Measurements from ENCODE around the gene MS4A18. TPM values are rescaled to one million over a fixed set of nuclear protein-coding genes. Genes with fewer than 3 reads are reported as not detected.

MS4A18 gene
- total RNA-seq, 1 experiment from 2014 or later: not detected

DNA sequence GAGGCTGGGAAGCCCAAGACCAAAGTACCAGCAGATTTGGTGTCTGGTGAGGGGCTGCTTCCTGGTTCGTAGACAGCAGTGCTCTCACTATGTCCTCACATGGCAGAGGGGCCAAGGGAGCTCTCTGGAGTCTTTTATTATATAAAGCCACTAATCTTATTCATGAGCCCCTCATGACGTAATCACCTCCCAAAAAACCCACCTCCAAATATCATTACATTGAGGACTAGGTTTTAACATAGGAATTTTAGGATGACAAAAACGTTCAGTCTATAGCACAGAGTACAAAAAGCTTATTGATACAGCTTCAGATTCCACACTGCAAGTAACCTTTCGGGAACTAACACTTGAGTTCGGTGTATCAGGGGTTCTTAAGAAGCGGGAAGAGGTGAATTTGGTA is 4.1 kb upstream of the MS4A18 start:
- Mint-ChIP-seq H3K27me3 (ENCODE audit: low read depth) (peaks cover 17% of the 10 kb centered on the region), H3K27ac (no peak overlapping the region), H3K9me3 (peaks cover 30% of the 10 kb centered on the region), H3K4me3 (no peak overlapping the region), H3K4me1 (no peaks in the 10 kb centered on the region), H3K36me3 (peaks cover 3% of the 10 kb centered on the region; the same call in 1 of the 2 replicates)
- ChIA-PET POLR2A (no interaction called here), CTCF (interaction anchor here (1.0 kb wide), 1 partner anchor 43 kb away, joined by 3 read pairs; no protein-coding TSS in a partner anchor)
- TF ChIP-seq FOXP1 (CRISPR knock-in tag; IDR thresholded peaks at IDR 0.05; ENCODE audit: borderline replicate concordance): no peak
- TF ChIP-seq RORB (CRISPR knock-in tag; IDR thresholded peaks at IDR 0.05): no peak
- no peak for DNase-seq (ENCODE audit: low spot score)
- ATAC-seq: no peak

DNA sequence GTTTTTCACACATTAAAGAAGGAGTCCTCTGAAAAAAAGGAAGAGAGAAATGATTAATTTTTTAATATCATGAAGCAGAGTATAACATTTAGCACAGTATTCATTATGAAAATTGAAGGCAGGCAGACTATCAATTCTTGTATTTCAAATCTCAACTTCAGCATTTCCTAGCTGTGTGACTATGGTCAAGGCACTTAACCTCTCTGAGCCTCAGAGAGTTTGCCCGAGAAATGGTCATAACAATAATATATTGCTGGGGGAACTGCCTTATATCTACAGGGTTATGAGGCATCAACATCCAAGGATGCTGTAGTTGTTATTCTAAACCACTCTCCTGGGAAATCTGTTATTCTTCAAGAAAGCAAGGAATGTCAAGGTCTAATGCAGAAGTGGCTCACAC is 1.1 kb downstream of the MS4A18 start:
- ChIA-PET POLR2A (no interaction called here), CTCF (interaction anchor here (1.6 kb wide), 1 partner anchor 37 kb away, joined by 6 read pairs; no protein-coding TSS in a partner anchor)
- H3K27ac Mint-ChIP-seq: no peak overlapping the region
- no peaks in the 10 kb centered on the region for H3K36me3 Mint-ChIP-seq
- no peak for DNase-seq (ENCODE audit: low spot score)
- TF ChIP-seq, protein P1, sequence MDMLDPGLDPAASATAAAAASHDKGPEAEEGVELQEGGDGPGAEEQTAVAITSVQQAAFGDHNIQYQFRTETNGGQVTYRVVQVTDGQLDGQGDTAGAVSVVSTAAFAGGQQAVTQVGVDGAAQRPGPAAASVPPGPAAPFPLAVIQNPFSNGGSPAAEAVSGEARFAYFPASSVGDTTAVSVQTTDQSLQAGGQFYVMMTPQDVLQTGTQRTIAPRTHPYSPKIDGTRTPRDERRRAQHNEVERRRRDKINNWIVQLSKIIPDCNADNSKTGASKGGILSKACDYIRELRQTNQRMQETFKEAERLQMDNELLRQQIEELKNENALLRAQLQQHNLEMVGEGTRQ (CRISPR knock-in tag; IDR thresholded peaks at IDR 0.05): no peak
- no peak for TF ChIP-seq ZNF219 (CRISPR knock-in tag; IDR thresholded peaks at IDR 0.05; ENCODE audit: borderline replicate concordance)
- no peak for TF ChIP-seq FOXJ3 (CRISPR knock-in tag; IDR thresholded peaks at IDR 0.05; ENCODE audit: borderline replicate concordance)
- TF ChIP-seq, protein P2, sequence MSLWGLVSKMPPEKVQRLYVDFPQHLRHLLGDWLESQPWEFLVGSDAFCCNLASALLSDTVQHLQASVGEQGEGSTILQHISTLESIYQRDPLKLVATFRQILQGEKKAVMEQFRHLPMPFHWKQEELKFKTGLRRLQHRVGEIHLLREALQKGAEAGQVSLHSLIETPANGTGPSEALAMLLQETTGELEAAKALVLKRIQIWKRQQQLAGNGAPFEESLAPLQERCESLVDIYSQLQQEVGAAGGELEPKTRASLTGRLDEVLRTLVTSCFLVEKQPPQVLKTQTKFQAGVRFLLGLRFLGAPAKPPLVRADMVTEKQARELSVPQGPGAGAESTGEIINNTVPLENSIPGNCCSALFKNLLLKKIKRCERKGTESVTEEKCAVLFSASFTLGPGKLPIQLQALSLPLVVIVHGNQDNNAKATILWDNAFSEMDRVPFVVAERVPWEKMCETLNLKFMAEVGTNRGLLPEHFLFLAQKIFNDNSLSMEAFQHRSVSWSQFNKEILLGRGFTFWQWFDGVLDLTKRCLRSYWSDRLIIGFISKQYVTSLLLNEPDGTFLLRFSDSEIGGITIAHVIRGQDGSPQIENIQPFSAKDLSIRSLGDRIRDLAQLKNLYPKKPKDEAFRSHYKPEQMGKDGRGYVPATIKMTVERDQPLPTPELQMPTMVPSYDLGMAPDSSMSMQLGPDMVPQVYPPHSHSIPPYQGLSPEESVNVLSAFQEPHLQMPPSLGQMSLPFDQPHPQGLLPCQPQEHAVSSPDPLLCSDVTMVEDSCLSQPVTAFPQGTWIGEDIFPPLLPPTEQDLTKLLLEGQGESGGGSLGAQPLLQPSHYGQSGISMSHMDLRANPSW (CRISPR knock-in tag; conservative IDR thresholded peaks at IDR 0.05; ENCODE audit: low read depth): no peak
- TF ChIP-seq, protein P3, sequence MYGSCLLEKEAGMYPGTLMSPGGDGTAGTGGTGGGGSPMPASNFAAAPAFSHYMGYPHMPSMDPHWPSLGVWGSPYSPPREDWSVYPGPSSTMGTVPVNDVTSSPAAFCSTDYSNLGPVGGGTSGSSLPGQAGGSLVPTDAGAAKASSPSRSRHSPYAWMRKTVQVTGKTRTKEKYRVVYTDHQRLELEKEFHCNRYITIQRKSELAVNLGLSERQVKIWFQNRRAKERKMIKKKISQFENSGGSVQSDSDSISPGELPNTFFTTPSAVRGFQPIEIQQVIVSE (CRISPR knock-in tag; IDR thresholded peaks at IDR 0.05; ENCODE audit: borderline replicate concordance): no peak
- no peak for TF ChIP-seq NR2C2 (CRISPR knock-in tag; IDR thresholded peaks at IDR 0.05)
- TF ChIP-seq MYBL2 (CRISPR knock-in tag; IDR thresholded peaks at IDR 0.05): no peak
- peaks cover 13% of the 10 kb centered on the region for H3K27me3 Mint-ChIP-seq (ENCODE audit: low read depth)
- H3K4me1 Mint-ChIP-seq: peaks cover 2% of the 10 kb centered on the region; the same call in 1 of the 2 replicates
- no peaks in the 10 kb centered on the region for H3K9me3 Mint-ChIP-seq
- no peak for ATAC-seq
- H3K4me3 Mint-ChIP-seq: no peak overlapping the region

DNA sequence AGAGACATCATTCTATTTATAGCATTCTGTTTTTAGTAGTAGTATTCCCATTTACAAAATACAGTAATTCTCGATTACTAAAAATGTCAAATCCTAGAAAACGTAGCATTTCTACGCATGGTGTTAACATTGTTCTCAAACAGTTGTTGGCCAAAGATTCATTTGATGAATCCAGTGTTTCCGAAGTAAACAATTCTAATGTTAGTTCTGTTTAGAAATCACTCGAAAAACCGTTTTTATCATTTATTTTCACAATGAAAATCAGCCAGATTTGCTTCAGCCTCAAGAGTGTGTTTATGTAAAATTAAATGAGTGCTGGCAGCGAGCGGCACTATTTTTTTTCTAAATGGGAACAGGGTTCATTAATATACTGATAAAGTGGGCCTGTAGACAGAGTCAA is 7.1 kb downstream of the MS4A18 start:
- DNase-seq (ENCODE audit: low spot score) (no peak), ATAC-seq (no peak)
- H3K4me1 Mint-ChIP-seq: peaks cover 2% of the 10 kb centered on the region; the same call in 1 of the 2 replicates
- no peaks in the 10 kb centered on the region for H3K36me3 Mint-ChIP-seq
- no peaks in the 10 kb centered on the region for H3K9me3 Mint-ChIP-seq
- H3K4me3 Mint-ChIP-seq: no peak overlapping the region
- TF ChIP-seq OVOL2 (CRISPR knock-in tag; IDR thresholded peaks at IDR 0.05; ENCODE audit: borderline replicate concordance) (no peak), TP53 (CRISPR knock-in tag; IDR thresholded peaks at IDR 0.05) (no peak), RORB (CRISPR knock-in tag; IDR thresholded peaks at IDR 0.05) (no peak), JUN (CRISPR knock-in tag; IDR thresholded peaks at IDR 0.05) (no peak), ZNF219 (CRISPR knock-in tag; IDR thresholded peaks at IDR 0.05; ENCODE audit: borderline replicate concordance) (no peak), MXD4 (CRISPR knock-in tag; IDR thresholded peaks at IDR 0.05; ENCODE audit: borderline replicate concordance) (no peak), ZNF396 (CRISPR knock-in tag; IDR thresholded peaks at IDR 0.05; ENCODE audit: borderline replicate concordance) (no peak), ATF1 (CRISPR knock-in tag; IDR thresholded peaks at IDR 0.05) (no peak)
- TF ChIP-seq, protein P4, sequence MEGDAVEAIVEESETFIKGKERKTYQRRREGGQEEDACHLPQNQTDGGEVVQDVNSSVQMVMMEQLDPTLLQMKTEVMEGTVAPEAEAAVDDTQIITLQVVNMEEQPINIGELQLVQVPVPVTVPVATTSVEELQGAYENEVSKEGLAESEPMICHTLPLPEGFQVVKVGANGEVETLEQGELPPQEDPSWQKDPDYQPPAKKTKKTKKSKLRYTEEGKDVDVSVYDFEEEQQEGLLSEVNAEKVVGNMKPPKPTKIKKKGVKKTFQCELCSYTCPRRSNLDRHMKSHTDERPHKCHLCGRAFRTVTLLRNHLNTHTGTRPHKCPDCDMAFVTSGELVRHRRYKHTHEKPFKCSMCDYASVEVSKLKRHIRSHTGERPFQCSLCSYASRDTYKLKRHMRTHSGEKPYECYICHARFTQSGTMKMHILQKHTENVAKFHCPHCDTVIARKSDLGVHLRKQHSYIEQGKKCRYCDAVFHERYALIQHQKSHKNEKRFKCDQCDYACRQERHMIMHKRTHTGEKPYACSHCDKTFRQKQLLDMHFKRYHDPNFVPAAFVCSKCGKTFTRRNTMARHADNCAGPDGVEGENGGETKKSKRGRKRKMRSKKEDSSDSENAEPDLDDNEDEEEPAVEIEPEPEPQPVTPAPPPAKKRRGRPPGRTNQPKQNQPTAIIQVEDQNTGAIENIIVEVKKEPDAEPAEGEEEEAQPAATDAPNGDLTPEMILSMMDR (IDR thresholded peaks at IDR 0.05): no peak
- TF ChIP-seq, protein P5, sequence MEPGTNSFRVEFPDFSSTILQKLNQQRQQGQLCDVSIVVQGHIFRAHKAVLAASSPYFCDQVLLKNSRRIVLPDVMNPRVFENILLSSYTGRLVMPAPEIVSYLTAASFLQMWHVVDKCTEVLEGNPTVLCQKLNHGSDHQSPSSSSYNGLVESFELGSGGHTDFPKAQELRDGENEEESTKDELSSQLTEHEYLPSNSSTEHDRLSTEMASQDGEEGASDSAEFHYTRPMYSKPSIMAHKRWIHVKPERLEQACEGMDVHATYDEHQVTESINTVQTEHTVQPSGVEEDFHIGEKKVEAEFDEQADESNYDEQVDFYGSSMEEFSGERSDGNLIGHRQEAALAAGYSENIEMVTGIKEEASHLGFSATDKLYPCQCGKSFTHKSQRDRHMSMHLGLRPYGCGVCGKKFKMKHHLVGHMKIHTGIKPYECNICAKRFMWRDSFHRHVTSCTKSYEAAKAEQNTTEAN (CRISPR knock-in tag; IDR thresholded peaks at IDR 0.05): no peak
- TF ChIP-seq, protein P6, sequence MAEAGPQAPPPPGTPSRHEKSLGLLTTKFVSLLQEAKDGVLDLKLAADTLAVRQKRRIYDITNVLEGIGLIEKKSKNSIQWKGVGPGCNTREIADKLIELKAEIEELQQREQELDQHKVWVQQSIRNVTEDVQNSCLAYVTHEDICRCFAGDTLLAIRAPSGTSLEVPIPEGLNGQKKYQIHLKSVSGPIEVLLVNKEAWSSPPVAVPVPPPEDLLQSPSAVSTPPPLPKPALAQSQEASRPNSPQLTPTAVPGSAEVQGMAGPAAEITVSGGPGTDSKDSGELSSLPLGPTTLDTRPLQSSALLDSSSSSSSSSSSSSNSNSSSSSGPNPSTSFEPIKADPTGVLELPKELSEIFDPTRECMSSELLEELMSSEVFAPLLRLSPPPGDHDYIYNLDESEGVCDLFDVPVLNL (CRISPR knock-in tag; IDR thresholded peaks at IDR 0.05; ENCODE audit: borderline replicate concordance, low read depth): no peak
- TF ChIP-seq, protein P7, sequence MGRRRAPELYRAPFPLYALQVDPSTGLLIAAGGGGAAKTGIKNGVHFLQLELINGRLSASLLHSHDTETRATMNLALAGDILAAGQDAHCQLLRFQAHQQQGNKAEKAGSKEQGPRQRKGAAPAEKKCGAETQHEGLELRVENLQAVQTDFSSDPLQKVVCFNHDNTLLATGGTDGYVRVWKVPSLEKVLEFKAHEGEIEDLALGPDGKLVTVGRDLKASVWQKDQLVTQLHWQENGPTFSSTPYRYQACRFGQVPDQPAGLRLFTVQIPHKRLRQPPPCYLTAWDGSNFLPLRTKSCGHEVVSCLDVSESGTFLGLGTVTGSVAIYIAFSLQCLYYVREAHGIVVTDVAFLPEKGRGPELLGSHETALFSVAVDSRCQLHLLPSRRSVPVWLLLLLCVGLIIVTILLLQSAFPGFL (CRISPR knock-in tag; IDR thresholded peaks at IDR 0.05; ENCODE audit: borderline replicate concordance): no peak
- CTCF ChIA-PET: no interaction called here
- peaks cover 2% of the 10 kb centered on the region; the same call in 1 of the 2 replicates for H3K27me3 Mint-ChIP-seq (ENCODE audit: low read depth)
- no peak overlapping the region for H3K27ac Mint-ChIP-seq
- POLR2A ChIA-PET: no interaction called here
